WTC11 (cell line): Measurements from ENCODE around the gene KIF3A.

ENCODE experiments used
- CTCF ChIP-seq: fragments of 200-600 bp; IDR thresholded peaks from 2 replicates; pipeline ENCODE4 v1.8.0; 2022; ENCODE audit warnings: antibody characterized with exemption
- E2F4 ChIP-seq: sonication (generic); formaldehyde crosslinking; IDR thresholded peaks from 2 replicates; pipeline ENCODE4 v1.8.1; 2022; ENCODE audit warnings: low read depth, mild to moderate bottlenecking, moderate library complexity, missing genetic modification reagents, borderline replicate concordance
- E2F5 ChIP-seq: sonication (generic); formaldehyde crosslinking; IDR thresholded peaks from 2 replicates; pipeline ENCODE4 v1.8.1; 2022; ENCODE audit warnings: mild to moderate bottlenecking, moderate library complexity, missing genetic modification reagents
- ESRRA ChIP-seq: sonication (generic); formaldehyde crosslinking; IDR thresholded peaks from 2 replicates; pipeline ENCODE4 v1.8.1; 2022; ENCODE audit warnings: mild to moderate bottlenecking, missing genetic modification reagents, borderline replicate concordance
- FOXP1 ChIP-seq: sonication (generic); formaldehyde crosslinking; IDR thresholded peaks from 2 replicates; pipeline ENCODE4 v1.8.0; 2022; ENCODE audit warnings: missing genetic modification reagents, mild to moderate bottlenecking, moderate library complexity, borderline replicate concordance
- JAZF1 ChIP-seq: fragments of 250-450 bp; sonication (Bioruptor Pico); IDR thresholded peaks from 2 replicates; pipeline ENCODE4 v1.9.0; 2021; ENCODE audit warnings: moderate library complexity, mild to moderate bottlenecking, inconsistent platforms
- MAX ChIP-seq: sonication (generic); formaldehyde crosslinking; IDR thresholded peaks from 2 replicates; pipeline ENCODE4 v1.8.0; 2022; ENCODE audit warnings: mild to moderate bottlenecking, missing genetic modification reagents
- TEAD1 ChIP-seq: sonication (generic); formaldehyde crosslinking; IDR thresholded peaks from 2 replicates; pipeline ENCODE4 v1.8.0; 2022; ENCODE audit warnings: mild to moderate bottlenecking, missing genetic modification reagents
- TP53 ChIP-seq: sonication (generic); formaldehyde crosslinking; IDR thresholded peaks from 2 replicates; pipeline ENCODE4 v1.8.1; 2023; ENCODE audit warnings: mild to moderate bottlenecking, missing genetic modification reagents
- ZNF416 ChIP-seq: fragments of 250-450 bp; sonication (Bioruptor Pico); IDR thresholded peaks from 2 replicates; pipeline ENCODE4 v1.9.0; 2021; ENCODE audit warnings: mild to moderate bottlenecking, inconsistent platforms
- TF ChIP-seq, protein P1 (sequence below): sonication (generic); formaldehyde crosslinking; IDR thresholded peaks from 2 replicates; pipeline ENCODE4 v1.8.1; 2022; ENCODE audit warnings: mild to moderate bottlenecking, missing genetic modification reagents, moderate library complexity, borderline replicate concordance

GRCh38 chr5:132737982-132738681 is 786 bp upstream of the KIF3A start:
- TF ChIP-seq ZNF416 (CRISPR knock-in tag) (no peak), ESRRA (no peak), FOXP1 (no peak), CTCF (no peak), JAZF1 (CRISPR knock-in tag) (no peak), E2F5 (CRISPR knock-in tag) (no peak), TEAD1 (CRISPR knock-in tag) (no peak), E2F4 (CRISPR knock-in tag) (no peak), MAX (no peak), TP53 (CRISPR knock-in tag) (no peak)
- TF ChIP-seq, protein P1, sequence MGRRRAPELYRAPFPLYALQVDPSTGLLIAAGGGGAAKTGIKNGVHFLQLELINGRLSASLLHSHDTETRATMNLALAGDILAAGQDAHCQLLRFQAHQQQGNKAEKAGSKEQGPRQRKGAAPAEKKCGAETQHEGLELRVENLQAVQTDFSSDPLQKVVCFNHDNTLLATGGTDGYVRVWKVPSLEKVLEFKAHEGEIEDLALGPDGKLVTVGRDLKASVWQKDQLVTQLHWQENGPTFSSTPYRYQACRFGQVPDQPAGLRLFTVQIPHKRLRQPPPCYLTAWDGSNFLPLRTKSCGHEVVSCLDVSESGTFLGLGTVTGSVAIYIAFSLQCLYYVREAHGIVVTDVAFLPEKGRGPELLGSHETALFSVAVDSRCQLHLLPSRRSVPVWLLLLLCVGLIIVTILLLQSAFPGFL: no peak
